ENCODE results near the gene AUP1. TPM values are rescaled to one million over a fixed set of nuclear protein-coding genes. Genes with fewer than 3 reads are reported as not detected.

Gene AUP1
- total RNA-seq, 2 donors from 2014 or later = 42.3 to 97.1 TPM

DNA sequence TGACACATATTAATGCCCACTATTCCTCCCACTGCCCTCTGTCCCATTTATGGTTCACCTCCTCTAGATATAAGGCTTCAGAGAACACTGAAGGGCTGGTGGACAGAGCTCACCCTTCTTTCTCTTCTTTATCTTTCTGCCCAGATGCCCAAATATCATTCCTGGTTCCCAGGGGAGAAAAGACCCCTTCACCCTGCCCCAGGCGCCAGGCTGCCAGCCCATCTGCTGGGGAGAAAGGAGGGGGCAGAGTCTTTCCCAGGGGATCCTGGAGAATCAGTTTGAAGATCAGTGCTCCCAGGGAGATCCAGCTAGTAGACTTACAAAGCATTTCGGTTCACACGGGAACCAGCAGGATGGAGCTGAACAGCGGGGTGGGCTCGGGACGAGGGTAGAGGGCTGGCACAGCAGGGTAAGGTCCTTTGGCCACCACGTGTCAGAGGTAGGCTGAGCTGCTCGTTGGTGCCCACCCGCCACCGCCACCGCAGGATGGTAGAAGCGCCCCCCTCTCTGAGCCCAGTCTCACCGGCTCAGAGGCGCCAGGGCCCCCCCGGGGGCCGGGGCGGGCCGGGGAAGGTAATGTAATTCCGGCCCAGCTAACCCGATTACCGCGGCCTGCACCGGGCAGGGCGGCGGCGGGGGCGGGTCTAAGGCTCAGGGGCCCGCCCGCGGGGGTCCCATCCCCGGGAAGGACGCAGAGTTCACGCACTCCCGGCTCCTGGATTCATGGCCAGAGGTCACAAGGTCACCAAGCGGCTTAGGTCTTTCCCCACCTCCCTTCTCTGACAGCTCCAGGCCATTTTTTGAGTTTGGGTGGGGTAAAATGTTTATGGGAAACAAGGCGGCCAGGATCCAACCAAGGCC, 16.5 kb downstream of the AUP1 start:
- DNase-seq (ENCODE audit: low spot score in 2 of 2) (no peak), ATAC-seq (no peak)
- peaks cover 10 to 16% of the 10 kb centered on the region in 2 donors for H3K36me3 Mint-ChIP-seq
- H3K9me3 Mint-ChIP-seq = peaks cover 0 to 4% of the 10 kb centered on the region in 2 donors
- peak overlapping the region in 1 of 2 donors; percentile 37 for H3K27ac Mint-ChIP-seq

DNA sequence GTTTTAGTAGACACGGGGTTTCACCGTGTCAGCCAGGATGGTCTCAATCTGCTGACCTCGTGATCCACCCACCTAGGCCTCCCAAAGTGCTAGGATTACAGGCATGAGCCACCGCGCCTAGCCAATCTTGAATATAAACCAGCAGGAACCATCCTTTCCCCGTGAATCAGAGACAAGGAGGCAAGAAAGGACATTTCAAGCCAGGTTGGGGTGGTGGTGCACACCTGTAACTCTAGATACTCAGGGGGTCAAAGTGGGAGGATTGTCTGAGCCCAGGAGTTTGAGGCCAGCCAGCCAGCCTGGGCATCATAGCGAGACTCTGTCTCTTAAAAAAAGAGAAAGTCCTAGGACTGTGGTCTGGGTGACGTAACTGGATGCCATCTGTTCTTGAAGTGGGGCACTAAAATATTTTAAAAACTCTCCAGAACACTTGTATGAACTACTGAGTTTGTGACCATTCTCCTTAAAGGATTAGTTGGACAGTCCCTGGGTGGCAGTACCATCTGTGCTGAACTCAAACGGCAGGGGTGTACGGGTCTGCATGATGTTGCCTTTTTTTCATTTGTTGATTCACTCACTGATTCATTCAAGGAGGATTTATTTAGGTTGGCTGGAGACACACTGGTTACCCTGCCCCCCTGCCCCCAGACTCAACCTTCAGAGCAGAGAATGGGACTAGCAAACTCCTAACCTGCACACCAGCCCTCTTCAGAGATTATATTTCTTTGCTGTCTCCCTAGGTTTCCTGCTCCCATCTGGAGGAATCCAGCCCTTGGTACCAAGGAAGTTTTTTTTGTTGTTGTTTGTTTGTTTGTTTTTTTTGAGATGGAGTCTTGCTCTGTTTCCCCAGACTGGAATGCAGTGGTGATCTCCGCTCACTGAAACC, 18.2 kb downstream of the AUP1 start:
- ATAC-seq (no peak), DNase-seq (ENCODE audit: low spot score in 2 of 2) (no peak)
- Mint-ChIP-seq H3K9me3 (peaks cover 0 to under 1% of the 10 kb centered on the region in 2 donors), H3K27ac (no peak overlapping the region), H3K36me3 (peaks cover 12 to 21% of the 10 kb centered on the region in 2 donors)

DNA sequence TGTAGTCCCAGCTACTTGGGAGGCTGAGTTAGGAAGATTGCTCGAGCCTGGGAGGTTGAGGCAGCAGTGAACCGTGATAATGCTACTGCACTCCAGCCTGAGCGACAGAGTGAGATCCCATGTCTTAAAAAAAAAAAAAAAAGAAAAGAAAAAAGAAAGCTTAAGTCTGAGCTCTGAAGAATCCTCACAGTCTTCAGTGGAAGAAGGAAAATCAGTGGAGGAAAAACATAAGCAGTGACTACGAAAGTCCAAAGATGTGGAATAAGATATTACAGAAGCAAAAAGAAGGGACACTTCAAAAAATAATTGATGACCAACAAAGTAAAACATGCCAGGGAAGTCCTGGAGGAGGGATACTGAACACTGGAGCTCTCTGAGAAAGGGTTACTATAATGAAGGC, 19.2 kb downstream of the AUP1 start:
- Mint-ChIP-seq H3K36me3 (peaks cover 12 to 22% of the 10 kb centered on the region in 2 donors), H3K9me3 (no peaks in the 10 kb centered on the region), H3K27ac (no peak overlapping the region)
- no peak for ATAC-seq
- no peak for DNase-seq (ENCODE audit: low spot score in 2 of 2)

DNA sequence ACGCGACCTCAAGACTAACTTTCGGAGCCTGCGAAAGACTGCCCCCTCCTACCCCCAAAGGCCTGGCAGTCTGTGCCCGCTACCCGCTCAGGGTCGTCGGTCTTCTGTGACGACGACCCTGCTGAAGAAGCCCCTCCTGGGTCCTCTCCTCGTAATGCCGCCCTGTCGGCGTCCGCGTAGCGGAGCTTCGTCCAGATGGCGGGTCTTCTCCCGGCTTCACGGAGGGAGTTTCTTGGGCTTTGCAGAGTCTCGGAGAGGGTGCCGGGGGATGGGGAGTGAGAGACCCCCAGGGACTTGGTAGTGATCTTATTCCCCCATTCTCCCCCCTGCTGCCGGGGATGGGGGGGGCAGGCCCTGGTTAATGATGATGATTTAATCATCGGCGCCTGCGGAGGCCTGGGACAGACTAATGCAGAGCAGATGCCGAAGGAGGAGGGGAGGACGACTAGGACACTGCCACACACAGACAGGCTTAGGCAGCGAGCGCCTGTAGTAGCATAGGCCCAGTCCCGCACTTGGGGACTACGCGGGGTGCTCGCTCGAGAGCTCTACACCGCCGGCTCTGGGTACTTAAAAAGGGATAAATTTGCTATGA, 21.5 kb downstream of the AUP1 start:
- Mint-ChIP-seq H3K9me3 (no peaks in the 10 kb centered on the region), H3K36me3 (peaks cover 27 to 33% of the 10 kb centered on the region in 2 donors), H3K27ac (peak overlapping the region; percentile 96 to 100)
- DNase-seq (ENCODE audit: low spot score in 2 of 2) (no peak), ATAC-seq (no peak)

DNA sequence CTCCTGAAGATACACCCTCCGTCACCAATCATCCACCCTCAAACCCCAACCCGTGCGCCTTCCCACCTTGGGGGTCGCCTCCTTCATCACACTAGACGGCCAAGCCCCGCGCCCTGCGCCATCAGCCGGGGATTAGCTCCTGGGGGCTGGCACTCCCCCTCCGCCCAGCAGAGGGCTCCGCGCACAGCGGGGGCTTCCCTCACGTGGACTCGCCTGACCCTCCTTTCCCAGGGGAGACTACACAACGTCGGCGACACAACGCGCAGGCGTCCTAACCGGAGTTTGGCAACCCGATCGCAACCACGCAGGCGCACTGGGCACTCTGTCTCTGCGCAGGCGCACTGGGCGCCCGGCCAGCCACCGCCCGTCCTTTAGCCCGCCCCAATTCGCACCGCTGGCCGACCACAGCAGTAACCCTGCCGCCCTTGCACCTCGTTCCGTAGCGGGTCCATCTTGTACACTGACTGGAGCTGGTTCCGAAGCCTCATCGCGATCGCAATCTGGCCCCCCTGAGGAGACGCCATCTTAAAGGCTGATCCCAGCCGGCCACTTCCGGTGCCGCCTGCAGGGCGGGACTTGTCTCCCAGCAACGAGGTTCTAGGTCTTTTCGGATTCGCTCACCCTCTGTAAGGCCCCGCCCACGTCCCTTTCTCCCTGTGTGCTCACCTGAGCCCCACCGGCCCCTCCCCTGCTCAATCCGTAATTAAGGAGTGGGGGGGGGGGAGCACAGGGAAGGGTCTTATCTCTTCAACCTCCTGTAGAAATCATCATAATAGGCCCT, 22.2 kb downstream of the AUP1 start, which contains the start of gene PCGF1:
Gene PCGF1, minus strand, starts transcription at position 551 of the 781 bp plus-strand sequence. Its CDS starts 27 bp downstream, at position 524.
- DNase-seq (ENCODE audit: low spot score in 2 of 2) = peak; percentile 98
- peak; percentile 93 to 95 for ATAC-seq
- Mint-ChIP-seq H3K36me3 (peaks cover 27 to 33% of the 10 kb centered on the region in 2 donors), H3K9me3 (no peaks in the 10 kb centered on the region), H3K27ac (peak within 1 kb of the TSS; percentile 96 to 100)

DNA sequence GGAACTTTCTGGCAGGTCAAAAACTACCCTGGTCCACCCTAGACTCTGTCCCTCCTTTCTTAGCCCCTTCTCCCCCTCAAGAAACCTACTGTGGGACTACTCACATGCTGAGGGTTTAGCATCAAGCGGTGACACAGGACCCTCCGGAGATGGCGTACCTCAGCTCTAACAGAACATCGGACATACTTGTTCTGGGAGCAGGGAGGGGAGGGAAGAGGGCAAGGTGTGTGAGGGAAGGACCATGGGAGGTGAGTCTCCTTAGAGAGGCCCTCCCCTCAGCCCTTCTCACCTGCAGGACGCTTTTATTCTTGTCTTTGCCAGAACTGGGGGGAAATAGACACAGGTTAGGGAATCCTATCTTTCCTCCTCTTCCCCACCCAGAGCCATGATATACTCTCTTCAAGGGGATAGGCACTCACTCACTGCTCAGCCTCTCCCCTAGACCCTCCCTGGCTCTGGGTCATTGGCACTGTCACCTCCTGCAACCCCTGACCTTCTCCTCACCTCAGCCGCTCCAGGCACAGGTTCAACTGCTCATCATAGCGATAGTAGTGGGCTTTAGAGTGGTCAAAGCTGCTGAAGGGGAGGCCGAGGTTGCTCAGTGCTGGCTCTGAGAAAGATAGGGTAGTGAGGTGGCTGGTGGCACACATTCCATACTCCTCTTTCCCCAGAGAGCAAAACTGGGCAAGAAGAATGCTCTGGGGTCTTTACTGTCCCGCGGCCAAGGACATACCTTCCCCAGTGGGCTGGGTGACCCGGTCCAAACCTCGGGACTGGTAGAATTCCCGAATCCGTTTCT, 23.9 kb downstream of the AUP1 start:
- DNase-seq (ENCODE audit: low spot score in 2 of 2) (no peak), ATAC-seq (no peak)
- Mint-ChIP-seq H3K27ac (no peak overlapping the region), H3K9me3 (no peaks in the 10 kb centered on the region), H3K36me3 (peaks cover 27 to 38% of the 10 kb centered on the region in 2 donors)

DNA sequence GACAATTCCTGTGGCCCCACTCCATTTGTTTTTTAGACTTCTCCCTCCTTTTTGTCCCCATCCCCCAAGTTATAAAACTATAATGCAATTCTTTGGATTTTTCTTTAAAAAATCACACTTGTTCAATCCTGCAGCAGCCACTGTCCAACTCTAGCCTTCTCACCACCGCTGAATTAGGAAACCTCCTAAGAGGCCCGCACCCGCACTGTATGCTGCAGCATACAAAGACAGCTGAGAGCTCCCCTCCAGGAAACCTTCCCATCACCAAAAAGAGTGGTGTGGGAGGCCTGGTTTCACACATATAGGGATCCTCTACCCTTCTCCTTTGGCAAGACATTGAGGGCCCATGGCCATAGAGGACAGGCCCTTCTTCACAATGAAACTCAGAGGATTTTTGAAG, 24.9 kb downstream of the AUP1 start:
- ATAC-seq = no peak
- H3K27ac Mint-ChIP-seq = peak overlapping the region in 1 of 2 donors; percentile 75
- no peaks in the 10 kb centered on the region for H3K9me3 Mint-ChIP-seq
- DNase-seq (ENCODE audit: low spot score in 2 of 2) = no peak
- peaks cover 27 to 38% of the 10 kb centered on the region in 2 donors for H3K36me3 Mint-ChIP-seq

DNA sequence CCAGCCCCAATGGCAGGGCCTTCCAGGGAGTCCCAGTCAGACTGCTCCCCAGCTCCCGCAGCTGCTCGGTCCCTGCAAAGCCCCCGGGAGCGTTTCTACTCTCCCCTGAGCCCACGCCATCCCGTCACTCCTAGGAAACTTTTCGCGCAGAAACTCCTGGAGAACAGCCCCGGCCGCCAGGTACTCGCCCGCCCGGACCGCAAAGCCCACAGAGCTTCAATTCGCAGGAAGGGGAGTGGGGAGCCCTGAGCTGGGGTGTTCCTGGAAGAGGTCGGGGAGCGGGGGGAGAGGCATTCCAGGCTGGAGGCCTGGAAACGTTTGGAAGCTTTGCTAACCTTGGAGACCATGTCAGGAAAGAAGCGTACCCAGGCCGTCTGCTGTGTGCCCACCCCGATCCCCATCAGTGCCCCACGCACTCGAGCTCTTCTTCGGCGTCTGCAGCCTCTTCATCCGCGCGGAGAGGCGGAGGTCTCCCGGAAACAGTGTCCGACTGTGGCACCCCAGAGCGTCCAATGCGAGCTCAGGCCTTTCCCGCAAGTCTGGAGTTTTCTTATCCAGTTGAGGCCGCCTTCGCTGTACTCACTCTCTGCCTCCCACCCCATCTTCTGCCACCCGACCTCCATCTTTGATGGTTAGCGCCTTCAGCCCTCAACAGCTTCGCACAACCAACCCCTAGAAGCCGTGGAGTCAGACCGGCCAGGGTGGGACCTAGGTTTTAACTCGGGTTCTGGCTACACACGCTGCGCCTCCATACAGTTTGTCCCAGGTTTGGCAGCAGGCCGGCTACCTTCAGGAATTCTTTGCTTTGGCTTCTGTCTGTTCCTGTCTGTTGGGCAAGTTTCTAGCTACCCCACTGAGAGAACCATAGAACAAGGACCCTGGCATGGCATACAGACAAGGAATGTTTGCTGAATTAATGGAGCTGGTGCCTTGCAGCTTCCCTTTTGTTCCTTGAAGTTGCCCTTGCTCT, 25.7 kb downstream of the AUP1 start:
- no peak for ATAC-seq
- Mint-ChIP-seq H3K27ac (no peak overlapping the region), H3K9me3 (no peaks in the 10 kb centered on the region), H3K36me3 (peaks cover 27 to 38% of the 10 kb centered on the region in 2 donors)
- DNase-seq (ENCODE audit: low spot score in 2 of 2) = no peak

DNA sequence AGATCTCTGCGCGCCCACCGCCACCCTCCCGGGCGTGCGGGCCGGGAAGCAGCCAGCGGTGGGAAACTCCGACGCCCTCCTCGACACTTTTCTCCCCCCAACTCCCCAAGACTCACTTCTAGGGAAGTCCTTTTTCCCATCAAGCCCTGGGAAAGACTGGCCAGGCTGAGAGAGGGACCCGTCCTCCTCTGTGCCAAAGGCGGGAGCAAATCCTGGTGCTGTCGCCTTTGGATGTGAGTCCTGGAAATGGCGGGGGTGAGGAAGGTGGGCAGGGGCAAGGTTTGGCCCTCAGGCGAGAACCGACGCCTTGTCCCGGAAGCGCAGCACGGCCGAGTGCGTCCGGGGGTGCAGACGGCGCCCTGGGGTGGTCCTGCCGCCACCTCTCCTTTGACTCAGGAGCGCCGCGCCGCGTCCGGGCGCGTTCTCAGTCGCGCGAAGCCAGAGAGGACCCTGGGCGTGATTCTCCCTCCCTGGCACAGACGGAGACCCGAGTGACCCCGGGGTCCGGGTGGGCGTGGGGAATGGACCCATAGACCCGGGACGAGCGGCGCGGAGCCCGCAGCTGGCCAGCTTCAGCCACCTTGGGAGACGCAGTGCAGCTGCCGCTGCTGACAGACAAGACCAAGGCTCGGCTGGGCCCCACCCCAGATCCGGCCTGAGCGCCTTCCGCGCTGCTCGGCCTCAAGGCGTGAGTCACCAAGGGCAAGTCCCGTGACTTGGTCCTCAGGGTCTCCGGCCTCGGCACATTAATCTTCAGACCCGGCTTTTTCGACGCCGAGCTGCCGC, 26.6 kb downstream of the AUP1 start:
- peak; percentile 15 to 54 for ATAC-seq
- Mint-ChIP-seq H3K27ac (no peak overlapping the region), H3K9me3 (no peaks in the 10 kb centered on the region), H3K36me3 (peaks cover 27 to 38% of the 10 kb centered on the region in 2 donors)
- DNase-seq (ENCODE audit: low spot score in 2 of 2) = peak; percentile 57 to 72

DNA sequence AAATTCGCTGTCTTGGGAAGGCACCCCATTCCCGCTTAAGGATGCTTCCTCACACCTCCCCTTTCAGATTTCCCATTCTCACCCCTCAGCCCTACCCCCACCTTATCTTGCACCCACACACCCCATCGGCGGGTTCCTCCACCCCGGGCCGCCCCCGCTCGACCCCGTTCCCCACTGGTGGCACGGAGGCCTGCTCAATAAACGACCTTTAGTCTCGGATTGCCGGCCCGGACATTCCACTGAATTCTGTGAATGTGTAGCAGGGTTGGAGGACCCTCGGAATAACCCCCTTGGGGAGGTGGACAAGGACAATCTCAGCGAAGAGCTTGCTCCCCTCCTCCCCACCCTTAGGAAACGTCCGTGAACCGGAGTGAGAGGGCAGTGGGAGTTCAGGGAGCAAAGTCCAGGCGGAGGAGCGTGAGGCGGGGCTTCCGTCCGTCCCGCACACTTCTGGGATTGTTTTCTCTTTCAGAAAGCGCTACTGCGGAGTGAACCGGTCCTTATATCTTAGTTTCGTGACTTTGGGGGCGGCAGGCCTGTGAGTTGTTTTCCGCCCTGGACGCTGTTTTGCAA, 27.3 kb downstream of the AUP1 start:
- H3K36me3 Mint-ChIP-seq = peaks cover 26 to 34% of the 10 kb centered on the region in 2 donors
- ATAC-seq = no peak
- H3K27ac Mint-ChIP-seq = no peak overlapping the region
- H3K9me3 Mint-ChIP-seq = no peaks in the 10 kb centered on the region
- DNase-seq (ENCODE audit: low spot score in 2 of 2) = no peak

DNA sequence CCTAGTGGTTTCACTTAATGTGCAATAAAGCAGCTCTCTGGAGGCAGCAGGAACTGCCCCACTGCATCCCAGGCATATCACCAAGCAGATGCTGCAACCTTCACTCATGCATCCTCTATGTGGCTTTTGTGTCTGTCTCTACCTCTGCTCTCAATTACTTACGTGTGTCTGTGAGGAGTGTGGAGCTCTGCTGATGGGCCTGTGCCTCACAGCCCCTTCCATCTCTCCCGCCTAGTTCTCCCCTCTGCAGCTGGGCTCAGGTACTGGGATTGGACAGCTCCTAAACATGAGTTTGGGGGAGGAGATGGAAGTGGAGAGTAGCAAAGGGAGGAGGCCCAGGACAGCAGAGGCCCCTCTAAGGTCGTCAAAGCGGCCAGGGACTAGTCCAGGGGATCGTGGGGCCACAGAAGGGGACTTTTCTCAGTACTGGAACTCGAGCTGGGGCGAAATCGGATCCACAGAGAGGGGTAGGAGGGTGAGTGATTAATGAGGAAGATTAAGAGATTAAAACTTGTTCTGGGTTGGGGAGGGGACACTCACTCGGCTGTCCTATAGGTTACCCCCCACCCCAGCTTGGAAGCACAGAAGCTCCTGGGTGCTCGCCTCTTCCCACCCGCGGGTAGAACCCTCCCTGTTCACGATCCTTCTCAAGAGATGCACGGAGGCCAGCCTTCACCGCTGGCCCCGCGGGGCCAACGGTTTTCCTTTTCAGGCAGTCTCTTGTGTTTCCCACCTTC, 28.0 kb downstream of the AUP1 start:
- no peaks in the 10 kb centered on the region for H3K9me3 Mint-ChIP-seq
- H3K27ac Mint-ChIP-seq = no peak overlapping the region
- no peak for ATAC-seq
- DNase-seq (ENCODE audit: low spot score in 2 of 2) = no peak
- peaks cover 19 to 27% of the 10 kb centered on the region in 2 donors for H3K36me3 Mint-ChIP-seq

DNA sequence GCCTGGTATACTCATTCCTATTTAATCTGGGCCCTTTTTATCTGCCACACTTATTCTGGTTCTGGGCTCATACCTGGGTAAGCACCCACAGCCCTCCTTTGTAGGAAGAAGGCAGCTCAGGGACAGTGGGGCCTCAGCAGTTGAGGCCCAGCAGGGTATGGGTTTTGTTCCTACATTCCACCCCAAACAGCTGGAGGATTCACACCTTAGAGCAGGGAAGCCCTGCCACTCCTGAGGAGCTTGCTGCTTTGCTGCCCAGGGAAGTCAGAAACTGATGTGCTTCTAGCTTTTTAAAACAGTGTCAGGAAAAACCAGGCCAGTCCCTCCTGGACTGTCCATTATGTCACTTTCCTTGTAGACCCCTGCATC, 28.9 kb downstream of the AUP1 start:
- H3K9me3 Mint-ChIP-seq = no peaks in the 10 kb centered on the region
- no peak for ATAC-seq
- no peak overlapping the region for H3K27ac Mint-ChIP-seq
- DNase-seq (ENCODE audit: low spot score in 2 of 2) = no peak
- H3K36me3 Mint-ChIP-seq = peaks cover 16 to 22% of the 10 kb centered on the region in 2 donors
